Astrocyte (in vitro differentiated cells and primary cell): ENCODE data around the gene WDR4.
"Not testable (repeated sequence)": the region's sequence is repeated elsewhere in the genome, so short reads cannot be mapped to it uniquely, and the experiment has no call there.

Source experiments
- CTCF ChIP-seq: IDR thresholded peaks from 2 replicates; pipeline ENCODE4 v1.5.1; 2011; ENCODE audit warnings: low read depth, mild to moderate bottlenecking, inconsistent platforms, low read length, moderate library complexity; ENCODE audit not compliant: insufficient read depth
- EZH2 ChIP-seq: IDR thresholded peaks from 2 replicates; pipeline ENCODE4 v1.6.1; 2012; ENCODE audit warnings: mild to moderate bottlenecking, low read length, inconsistent platforms; ENCODE audit not compliant: insufficient read depth

- not testable (repeated sequence) for TF ChIP-seq CTCF, EZH2
Measured at GRCh38 chr21:42832321-42832630, 47.1 kb downstream of the WDR4 start.
